ENCODE measurements around the gene FOXL3. TPM values are rescaled to one million over a fixed set of nuclear protein-coding genes. Genes with fewer than 3 reads are reported as not detected.

Gene FOXL3
- total RNA-seq, 1 experiment from 2014 or later, result not detected

GRCh38 chr7:304574-305409, 14.8 kb downstream of the FOXL3 start:
- TF ChIP-seq POLR2AphosphoS5 (IDR thresholded peaks at IDR 0.05; ENCODE audit: low read depth, low read length), result no peak
- no peak for TF ChIP-seq TCF7L2 (IDR thresholded peaks at IDR 0.05; ENCODE audit: low read depth, low read length)
- TF ChIP-seq REST (IDR thresholded peaks at IDR 0.05; ENCODE audit: insufficient read depth in 1 of 2, low read depth in 2 of 2, low read length in 1 of 2), result no peak
- TF ChIP-seq SIN3A (IDR thresholded peaks at IDR 0.05; ENCODE audit: borderline replicate concordance, insufficient read depth, low read depth, low read length), result no peak
- no peak for TF ChIP-seq CTCF (IDR thresholded peaks at IDR 0.05)
- no peak overlapping the region for H3K4me3 ChIP-seq (ENCODE audit: low read depth in 2 of 2, low read length in 2 of 2)
- in situ Hi-C loops (cut with HindIII; ENCODE audit: low pct_unique_long_range_greater_than_20kb, low sequenced_read_pairs) (no loop called here), intact Hi-C loops (cut with micrococcal nuclease; ENCODE audit: unreplicated experiment) (no loop called here)
- no peaks in the 10 kb centered on the region for H3K27me3 ChIP-seq (ENCODE audit: control insufficient read depth, insufficient read depth, low read length)
- BruUV-seq (replicated peaks), result no TSS peak
- DNase-seq (ENCODE audit: low read depth, low spot score) (no peak), ATAC-seq (peak; percentile 32)
- H3K36me3 ChIP-seq (ENCODE audit: control insufficient read depth, insufficient read depth, low read length), result no peaks in the 10 kb centered on the region
- ChIA-PET POLR2A (no interaction called here), CTCF (no interaction called here)
- 0 out of 2 replicates have a peak, but pooled peaks cover 2% of the 10 kb centered on the region for H3K9me3 ChIP-seq (ENCODE audit: control insufficient read depth, insufficient read depth, low read depth, low read length)
- H3K27ac ChIP-seq (ENCODE audit: low read length), result no peak overlapping the region
- H3K4me1 ChIP-seq (ENCODE audit: control insufficient read depth, insufficient read depth, low read length), result no peaks in the 10 kb centered on the region

GRCh38 chr7:305410-306151, 15.6 kb downstream of the FOXL3 start:
- 0 out of 2 replicates have a peak, but pooled peaks have one; percentile 7 for ATAC-seq
- DNase-seq (ENCODE audit: low read depth, low spot score), result no peak
- BruUV-seq (replicated peaks), result no TSS peak
- H3K4me3 ChIP-seq (ENCODE audit: low read depth in 2 of 2, low read length in 2 of 2), result no peak overlapping the region
- in situ Hi-C loops (cut with HindIII; ENCODE audit: low pct_unique_long_range_greater_than_20kb, low sequenced_read_pairs), result no loop called here
- CTCF ChIA-PET, result no interaction called here
- no peak overlapping the region for H3K27ac ChIP-seq (ENCODE audit: low read length)
- POLR2A ChIA-PET, result no interaction called here
- no peaks in the 10 kb centered on the region for H3K4me1 ChIP-seq (ENCODE audit: control insufficient read depth, insufficient read depth, low read length)
- H3K27me3 ChIP-seq (ENCODE audit: control insufficient read depth, insufficient read depth, low read length), result no peaks in the 10 kb centered on the region
- no peaks in the 10 kb centered on the region for H3K36me3 ChIP-seq (ENCODE audit: control insufficient read depth, insufficient read depth, low read length)
- H3K9me3 ChIP-seq (ENCODE audit: control insufficient read depth, insufficient read depth, low read depth, low read length), result 0 out of 2 replicates have a peak, but pooled peaks cover 2% of the 10 kb centered on the region
- TF ChIP-seq REST (IDR thresholded peaks at IDR 0.05; ENCODE audit: insufficient read depth in 1 of 2, low read depth in 2 of 2, low read length in 1 of 2) (no peak), CTCF (IDR thresholded peaks at IDR 0.05) (no peak), POLR2AphosphoS5 (IDR thresholded peaks at IDR 0.05; ENCODE audit: low read depth, low read length) (no peak), TCF7L2 (IDR thresholded peaks at IDR 0.05; ENCODE audit: low read depth, low read length) (no peak), SIN3A (IDR thresholded peaks at IDR 0.05; ENCODE audit: borderline replicate concordance, insufficient read depth, low read depth, low read length) (no peak)
- intact Hi-C loops (cut with micrococcal nuclease; ENCODE audit: unreplicated experiment), result no loop called here

Data from Panc1 (cell line).